Effector memory CD8-positive, alpha-beta T cell (primary cell): ENCODE measurements around the gene GPSM1.
"Not testable (repeated sequence)": the region's sequence is repeated elsewhere in the genome, so short reads cannot be mapped to it uniquely, and the experiment has no call there.

Experiments
- ATAC-seq: fragments of 150-1000 bp; cut with Tn5 transposase; replicated peaks from 2 replicates; pipeline ENCODE4 v1.10.0; 2021; ENCODE audit warnings: mild to moderate bottlenecking, moderate library complexity
- DNase-seq, 3 experiments: peaks; one replicate each; pipeline ENCODE4 v3.0.0; 2021
- H3K27ac Mint-ChIP-seq, 2 donors: one replicate each; pipeline ENCODE4 v1.8.0; 2022; ENCODE audit warnings: mild to moderate bottlenecking in 2 of 2, mixed read lengths in 2 of 2, moderate library complexity in 2 of 2
- H3K27me3 Mint-ChIP-seq, 2 donors: one replicate each; pipeline ENCODE4 v1.8.0; 2022; ENCODE audit warnings: mixed read lengths in 2 of 2
- H3K36me3 Mint-ChIP-seq: one replicate; pipeline ENCODE4 v1.8.0; 2022; ENCODE audit warnings: mild to moderate bottlenecking, moderate library complexity, mixed read lengths; ENCODE audit not compliant: insufficient read depth
- H3K4me1 Mint-ChIP-seq, 2 donors: one replicate each; pipeline ENCODE4 v1.8.0; 2022; ENCODE audit warnings: low read depth in 2 of 2, mixed read lengths in 2 of 2
- H3K4me3 Mint-ChIP-seq, 2 donors: one replicate each; pipeline ENCODE4 v1.8.0; 2022; ENCODE audit warnings: mild to moderate bottlenecking in 2 of 2, mixed read lengths in 2 of 2, moderate library complexity in 2 of 2
- H3K9me3 Mint-ChIP-seq, 2 donors: one replicate each; pipeline ENCODE4 v1.8.0; 2022; ENCODE audit warnings: mixed read lengths in 2 of 2

The GPSM1 gene

DNA sequence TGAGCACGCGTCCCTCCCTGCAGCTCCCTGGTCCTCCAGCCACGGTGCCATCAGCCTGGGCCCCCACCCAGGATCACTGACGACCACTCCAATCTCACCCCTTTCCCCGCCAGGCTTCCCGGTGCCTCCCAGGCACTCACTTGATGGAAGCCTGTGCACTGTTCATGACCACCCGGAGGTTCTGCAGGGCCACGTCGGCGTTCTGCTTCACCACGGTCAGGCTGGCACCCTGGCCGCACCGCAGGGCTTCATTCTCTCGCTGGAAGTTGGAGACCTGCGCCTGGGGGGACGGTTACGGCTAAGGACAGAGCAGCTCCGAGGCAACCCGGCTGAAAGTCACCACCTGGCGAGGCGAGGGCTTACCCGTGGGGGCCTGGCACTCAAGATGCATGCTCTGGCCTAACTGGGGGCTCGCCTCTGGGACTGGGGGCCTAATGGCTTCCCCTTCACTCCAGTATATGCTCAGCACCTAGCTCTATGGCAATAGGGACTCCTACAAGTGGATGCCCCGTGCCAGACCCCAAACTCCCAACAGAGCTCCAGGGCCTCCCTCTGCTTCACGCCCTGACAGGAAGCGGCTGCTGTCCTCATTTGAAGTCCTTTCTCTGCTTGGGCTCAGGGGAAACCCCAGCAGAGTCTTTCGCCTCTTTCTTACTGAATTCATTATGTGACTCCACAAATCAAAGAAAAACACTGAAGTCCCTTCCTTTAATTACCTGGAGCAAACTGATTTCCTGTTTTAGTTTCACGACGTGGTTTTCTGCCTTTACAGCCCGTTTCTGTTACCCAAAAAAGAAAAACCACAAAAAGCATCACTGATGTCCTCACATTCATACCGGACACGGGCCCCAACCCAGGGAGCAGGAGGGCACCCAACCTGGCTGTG, 76.8 kb downstream of the GPSM1 start:
- peaks cover 39 to 41% of the 10 kb centered on the region in 2 donors for H3K4me1 Mint-ChIP-seq
- H3K36me3 Mint-ChIP-seq, result peaks cover 55% of the 10 kb centered on the region
- H3K4me3 Mint-ChIP-seq, result peak overlapping the region; percentile 66 to 72
- ATAC-seq (peak; percentile 22), DNase-seq (peak; percentile 20 to 30 (median 22))
- H3K27me3 Mint-ChIP-seq, result no peaks in the 10 kb centered on the region
- H3K27ac Mint-ChIP-seq, result peak overlapping the region; percentile 91 to 95
- no peaks in the 10 kb centered on the region for H3K9me3 Mint-ChIP-seq

GRCh38 chr9:136404801-136405136, 77.4 kb downstream of the GPSM1 start:
- Mint-ChIP-seq H3K4me3 (peak overlapping the region; percentile 66 to 72), H3K9me3 (no peaks in the 10 kb centered on the region), H3K36me3 (peaks cover 54% of the 10 kb centered on the region), H3K27me3 (no peaks in the 10 kb centered on the region), H3K4me1 (peaks cover 42 to 44% of the 10 kb centered on the region in 2 donors), H3K27ac (peak overlapping the region; percentile 91 to 95)
- no peak for ATAC-seq
- no peak for DNase-seq

- ATAC-seq (no peak), DNase-seq (no peak)
- Mint-ChIP-seq H3K27ac (peak overlapping the region; percentile 91 to 95), H3K27me3 (no peaks in the 10 kb centered on the region), H3K9me3 (no peaks in the 10 kb centered on the region), H3K4me1 (peaks cover 45 to 47% of the 10 kb centered on the region in 2 donors), H3K36me3 (peaks cover 59% of the 10 kb centered on the region), H3K4me3 (peak overlapping the region; percentile 66 to 72)
Measured at GRCh38 chr9:136405481-136405880, 78.1 kb downstream of the GPSM1 start.

GRCh38 chr9:136405904-136406303, 78.6 kb downstream of the GPSM1 start:
- H3K4me3 Mint-ChIP-seq, DNase-seq, ATAC-seq, H3K9me3 Mint-ChIP-seq, H3K27me3 Mint-ChIP-seq: not testable (repeated sequence)
- Mint-ChIP-seq H3K36me3 (peaks cover 63% of the 10 kb centered on the region), H3K27ac (peak overlapping the region in 1 of 2 donors; percentile 91), H3K4me1 (peaks cover 44 to 45% of the 10 kb centered on the region in 2 donors)

GRCh38 chr9:136407061-136407460, 79.7 kb downstream of the GPSM1 start:
- not testable (repeated sequence) for ATAC-seq, H3K27me3 Mint-ChIP-seq, H3K4me3 Mint-ChIP-seq, H3K9me3 Mint-ChIP-seq, DNase-seq
- peaks cover 51 to 52% of the 10 kb centered on the region in 2 donors for H3K4me1 Mint-ChIP-seq
- peaks cover 60% of the 10 kb centered on the region for H3K36me3 Mint-ChIP-seq
- peak overlapping the region in 1 of 2 donors; percentile 59 for H3K27ac Mint-ChIP-seq

GRCh38 chr9:136407911-136408310, 80.6 kb downstream of the GPSM1 start:
- H3K36me3 Mint-ChIP-seq, result peaks cover 67% of the 10 kb centered on the region
- peaks cover 47 to 54% of the 10 kb centered on the region in 2 donors for H3K4me1 Mint-ChIP-seq
- peak overlapping the region in 1 of 2 donors; percentile 18 for H3K27ac Mint-ChIP-seq
- H3K9me3 Mint-ChIP-seq, result no peaks in the 10 kb centered on the region
- H3K27me3 Mint-ChIP-seq, result no peaks in the 10 kb centered on the region
- ATAC-seq (no peak), DNase-seq (no peak)
- H3K4me3 Mint-ChIP-seq, result no peak overlapping the region
